GM12891 (cell line): ENCODE data around the gene G0S2.

Experiments
- POLR2A ChIP-seq: IDR thresholded peaks from 2 replicates; pipeline ENCODE4 v1.6.1; 2011; ENCODE audit warnings: low read depth, low read length, control low read depth
- POLR2AphosphoS5 ChIP-seq: IDR thresholded peaks from 2 replicates; pipeline ENCODE4 v1.6.1; 2011; ENCODE audit warnings: low read depth, low read length, control low read depth
- TAF1 ChIP-seq: IDR thresholded peaks from 2 replicates; pipeline ENCODE4 v1.6.1; 2011; ENCODE audit warnings: low read depth, low read length, control low read depth

GRCh38 chr1:209648931-209649776 lies 26.1 kb upstream of the G0S2 start:
- TF ChIP-seq TAF1 (no peak), POLR2AphosphoS5 (no peak), POLR2A (no peak)
